Astrocyte (in vitro differentiated cells and primary cell): ENCODE data around the gene CCDC57.

ENCODE experiments used
- EZH2 ChIP-seq: IDR thresholded peaks from 2 replicates; pipeline ENCODE4 v1.6.1; 2012; ENCODE audit warnings: mild to moderate bottlenecking, low read length, inconsistent platforms; ENCODE audit not compliant: insufficient read depth
- TF ChIP-seq, protein P1 (sequence below): IDR thresholded peaks from 2 replicates; pipeline ENCODE4 v1.5.1; 2011; ENCODE audit warnings: low read depth, mild to moderate bottlenecking, inconsistent platforms, low read length, moderate library complexity; ENCODE audit not compliant: insufficient read depth

DNA sequence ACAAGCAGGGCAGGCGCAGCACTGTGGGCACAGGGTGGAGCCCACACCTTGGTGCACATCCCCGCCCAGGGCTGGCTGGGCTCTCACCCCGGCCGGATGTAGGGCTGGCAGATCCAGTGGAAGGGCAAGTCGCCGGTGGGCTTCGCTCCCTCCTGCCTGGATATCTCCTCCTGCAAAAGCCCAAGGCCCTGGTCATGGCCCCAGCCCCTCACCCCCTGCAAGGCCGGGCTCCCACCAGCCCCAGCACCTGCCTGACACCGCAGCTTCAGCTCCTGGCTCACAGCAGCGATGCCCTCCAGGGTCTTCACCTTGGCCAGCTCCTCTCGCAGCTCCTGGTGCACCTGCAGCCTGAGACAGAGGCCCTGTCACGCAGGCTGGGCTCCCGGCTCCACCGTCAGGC lies 152.0 kb downstream of the CCDC57 start:
- TF ChIP-seq, protein P1, sequence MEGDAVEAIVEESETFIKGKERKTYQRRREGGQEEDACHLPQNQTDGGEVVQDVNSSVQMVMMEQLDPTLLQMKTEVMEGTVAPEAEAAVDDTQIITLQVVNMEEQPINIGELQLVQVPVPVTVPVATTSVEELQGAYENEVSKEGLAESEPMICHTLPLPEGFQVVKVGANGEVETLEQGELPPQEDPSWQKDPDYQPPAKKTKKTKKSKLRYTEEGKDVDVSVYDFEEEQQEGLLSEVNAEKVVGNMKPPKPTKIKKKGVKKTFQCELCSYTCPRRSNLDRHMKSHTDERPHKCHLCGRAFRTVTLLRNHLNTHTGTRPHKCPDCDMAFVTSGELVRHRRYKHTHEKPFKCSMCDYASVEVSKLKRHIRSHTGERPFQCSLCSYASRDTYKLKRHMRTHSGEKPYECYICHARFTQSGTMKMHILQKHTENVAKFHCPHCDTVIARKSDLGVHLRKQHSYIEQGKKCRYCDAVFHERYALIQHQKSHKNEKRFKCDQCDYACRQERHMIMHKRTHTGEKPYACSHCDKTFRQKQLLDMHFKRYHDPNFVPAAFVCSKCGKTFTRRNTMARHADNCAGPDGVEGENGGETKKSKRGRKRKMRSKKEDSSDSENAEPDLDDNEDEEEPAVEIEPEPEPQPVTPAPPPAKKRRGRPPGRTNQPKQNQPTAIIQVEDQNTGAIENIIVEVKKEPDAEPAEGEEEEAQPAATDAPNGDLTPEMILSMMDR, result no peak
- TF ChIP-seq EZH2, result no peak
